Astrocyte (in vitro differentiated cells and primary cell): ENCODE results near the gene NPL.

Experiments used
- EZH2 ChIP-seq: IDR thresholded peaks from 2 replicates; pipeline ENCODE4 v1.6.1; 2012; ENCODE audit warnings: mild to moderate bottlenecking, low read length, inconsistent platforms; ENCODE audit not compliant: insufficient read depth
- TF ChIP-seq, protein P1 (sequence below): IDR thresholded peaks from 2 replicates; pipeline ENCODE4 v1.5.1; 2011; ENCODE audit warnings: low read depth, mild to moderate bottlenecking, inconsistent platforms, low read length, moderate library complexity; ENCODE audit not compliant: insufficient read depth

DNA sequence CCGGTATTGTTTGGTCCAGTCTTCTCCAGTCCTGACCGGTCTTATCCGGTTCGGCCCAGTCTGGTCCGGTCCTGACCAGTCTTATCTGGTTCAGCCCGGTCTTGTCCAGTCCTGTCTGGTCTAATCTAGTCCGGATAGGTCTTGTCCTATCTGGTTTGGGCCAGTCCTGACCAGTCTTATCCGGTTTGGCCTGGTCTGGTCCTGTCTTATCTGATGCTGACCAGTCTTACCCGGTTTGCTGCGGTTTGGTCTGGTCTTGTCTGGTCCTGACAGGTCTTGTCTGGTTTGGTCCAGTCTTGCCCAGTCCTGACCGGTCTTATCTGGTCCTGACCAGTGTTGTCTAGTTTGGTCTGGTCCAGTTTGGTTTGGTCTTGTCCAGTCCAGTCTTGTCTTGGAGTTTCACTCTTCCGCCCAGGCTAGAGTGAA lies 79.7 kb downstream of the NPL start:
- TF ChIP-seq, protein P1, sequence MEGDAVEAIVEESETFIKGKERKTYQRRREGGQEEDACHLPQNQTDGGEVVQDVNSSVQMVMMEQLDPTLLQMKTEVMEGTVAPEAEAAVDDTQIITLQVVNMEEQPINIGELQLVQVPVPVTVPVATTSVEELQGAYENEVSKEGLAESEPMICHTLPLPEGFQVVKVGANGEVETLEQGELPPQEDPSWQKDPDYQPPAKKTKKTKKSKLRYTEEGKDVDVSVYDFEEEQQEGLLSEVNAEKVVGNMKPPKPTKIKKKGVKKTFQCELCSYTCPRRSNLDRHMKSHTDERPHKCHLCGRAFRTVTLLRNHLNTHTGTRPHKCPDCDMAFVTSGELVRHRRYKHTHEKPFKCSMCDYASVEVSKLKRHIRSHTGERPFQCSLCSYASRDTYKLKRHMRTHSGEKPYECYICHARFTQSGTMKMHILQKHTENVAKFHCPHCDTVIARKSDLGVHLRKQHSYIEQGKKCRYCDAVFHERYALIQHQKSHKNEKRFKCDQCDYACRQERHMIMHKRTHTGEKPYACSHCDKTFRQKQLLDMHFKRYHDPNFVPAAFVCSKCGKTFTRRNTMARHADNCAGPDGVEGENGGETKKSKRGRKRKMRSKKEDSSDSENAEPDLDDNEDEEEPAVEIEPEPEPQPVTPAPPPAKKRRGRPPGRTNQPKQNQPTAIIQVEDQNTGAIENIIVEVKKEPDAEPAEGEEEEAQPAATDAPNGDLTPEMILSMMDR, result no peak
- TF ChIP-seq EZH2, result no peak
